Measurements from ENCODE around the gene BCL11B. TPM values are rescaled to one million over a fixed set of nuclear protein-coding genes. Genes with fewer than 3 reads are reported as not detected.

BCL11B gene
- total RNA-seq, 1 donor from 2014 or later, result 0.08 TPM

GRCh38 chr14:99123208-99123870, 148.7 kb downstream of the BCL11B start:
- no peak for DNase-seq

DNA sequence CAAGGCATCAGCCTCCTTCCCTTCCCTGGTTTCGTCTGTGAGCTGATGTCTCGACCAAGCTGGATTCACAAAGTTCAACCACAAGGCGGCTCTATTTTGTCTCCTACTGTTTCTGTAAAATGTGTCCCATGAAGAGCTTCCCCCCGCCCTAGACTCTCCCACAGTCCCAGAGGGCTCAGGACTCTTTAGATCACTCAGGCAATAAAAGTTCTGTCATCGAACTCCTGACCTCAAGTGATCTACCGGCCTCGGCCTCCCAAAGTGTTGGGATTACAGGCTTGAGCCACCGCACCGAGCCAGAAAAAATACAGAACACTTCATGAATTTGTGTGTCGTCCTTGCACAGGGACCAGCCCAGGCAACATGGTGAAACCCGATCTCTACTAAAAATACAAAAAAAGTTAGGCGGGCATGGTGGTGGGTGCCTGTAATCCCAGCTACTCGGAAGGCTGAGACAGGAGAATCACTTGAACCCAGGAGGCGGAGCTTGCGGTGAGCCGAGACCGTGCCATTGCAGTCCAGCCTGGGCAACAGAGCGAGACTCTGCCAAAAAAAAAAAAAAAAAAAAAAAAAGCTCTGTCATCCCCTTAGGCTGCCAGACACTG, 149.4 kb downstream of the BCL11B start:
- DNase-seq, result no peak
- intact Hi-C loops (cut with DNase I), result no loop called here
- ATAC-seq (ENCODE audit: poor library complexity), result no peak

More at GRCh38 chr14:99123208-99123870, 148.7 kb downstream of the BCL11B start:
- intact Hi-C loops (cut with DNase I), result no loop called here
- ATAC-seq (ENCODE audit: poor library complexity), result no peak

DNA sequence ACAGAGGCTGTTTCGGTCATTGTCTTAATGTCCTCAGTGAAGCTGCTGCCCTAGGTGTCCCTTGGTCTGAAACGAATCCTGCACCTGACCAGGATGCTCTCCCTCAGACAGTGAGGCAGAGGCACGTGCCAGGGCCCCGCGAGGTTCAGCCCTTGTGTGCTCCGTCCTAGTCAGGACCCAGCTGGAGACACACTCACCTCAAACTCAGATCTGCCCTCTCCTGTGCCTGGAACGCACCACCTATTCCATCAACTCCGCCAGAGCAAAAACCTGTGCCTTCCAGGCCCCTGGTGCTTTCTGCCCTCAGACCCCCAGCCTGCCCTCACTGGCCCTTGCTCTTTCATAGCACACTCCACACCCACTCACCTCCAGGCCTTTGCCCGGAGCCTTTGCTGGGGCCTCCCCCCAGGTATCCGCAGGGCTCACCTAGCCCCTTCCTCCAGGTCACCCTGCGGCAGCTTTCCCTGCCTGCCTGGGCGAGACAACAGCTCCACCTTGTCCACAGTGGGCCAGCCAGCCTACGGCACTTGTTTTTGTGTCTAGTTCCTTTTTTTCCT, 150.6 kb downstream of the BCL11B start:
- DNase-seq, result no peak
- intact Hi-C loops (cut with DNase I), result no loop called here
- no peak for ATAC-seq (ENCODE audit: poor library complexity)

DNA sequence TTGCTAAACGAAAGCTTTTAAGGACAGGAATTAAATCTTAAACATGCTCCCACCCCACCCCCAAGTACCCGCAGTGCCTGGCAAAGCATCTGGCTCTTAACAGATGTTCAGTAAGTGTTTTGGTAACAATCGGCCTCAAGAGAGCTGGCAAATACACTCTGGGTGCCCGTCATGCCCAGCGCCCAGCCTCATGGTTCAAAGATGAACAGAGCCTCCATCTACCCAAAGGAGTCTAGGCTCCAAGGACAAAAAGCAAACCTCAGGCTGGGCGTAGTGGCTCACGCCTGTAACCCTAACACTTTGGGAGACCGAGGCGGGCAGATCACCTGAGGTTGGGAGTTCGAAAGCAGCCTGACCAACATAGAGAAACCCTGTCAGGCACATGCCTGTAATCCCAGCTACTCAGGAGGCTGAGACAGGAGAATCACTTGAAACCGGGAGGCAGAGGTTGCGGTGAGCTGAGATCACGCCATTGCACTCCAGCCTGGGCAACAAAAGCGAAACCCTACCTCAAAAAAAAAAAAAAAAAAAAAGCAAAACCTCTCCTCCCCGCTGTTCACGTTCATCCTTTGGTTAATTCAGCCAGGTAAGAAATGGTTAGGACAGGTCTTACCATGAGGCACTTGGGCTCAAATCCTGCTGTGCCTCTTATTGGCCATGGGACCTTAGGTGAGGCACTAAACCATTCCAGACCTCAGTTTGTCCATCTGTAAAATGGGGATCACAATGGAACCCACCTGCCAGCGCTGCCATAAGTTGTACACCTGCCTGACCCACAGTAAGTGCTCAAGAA, 151.3 kb downstream of the BCL11B start:
- DNase-seq (no peak), ATAC-seq (ENCODE audit: poor library complexity) (no peak)
- intact Hi-C loops (cut with DNase I), result no loop called here

GRCh38 chr14:99119554-99120525, 152.2 kb downstream of the BCL11B start:
- ATAC-seq (ENCODE audit: poor library complexity) (no peak), DNase-seq (no peak)

More at GRCh38 chr14:99119554-99120525, 152.2 kb downstream of the BCL11B start:
- intact Hi-C loops (cut with DNase I), result no loop called here

Other genes with a start within 250 kb of the BCL11B start
- 92.5 TPM for gene SETD3, start 208.7 kb upstream of the BCL11B start, total RNA-seq
- 31.9 TPM for gene CCNK, start 209.2 kb upstream of the BCL11B start, total RNA-seq